Nephron (organoid): ENCODE data around the gene STATH.

Source experiments
- H3K27ac Mint-ChIP-seq, 3 experiments: 2 replicates each; pipeline ENCODE4 v1.8.0; 2020; ENCODE audit warnings: mixed read lengths in 3 of 3, mild to moderate bottlenecking in 2 of 3, moderate library complexity in 1 of 3
- H3K27me3 Mint-ChIP-seq: 2 replicates; pipeline ENCODE4 v1.8.0; 2021; ENCODE audit warnings: low read depth, mild to moderate bottlenecking, moderate library complexity, mixed read lengths
- H3K36me3 Mint-ChIP-seq: 2 replicates; pipeline ENCODE4 v1.8.0; 2020; ENCODE audit warnings: low read depth, mixed read lengths
- H3K4me1 Mint-ChIP-seq: 2 replicates; pipeline ENCODE4 v1.8.0; 2020; ENCODE audit warnings: mixed read lengths
- H3K4me3 Mint-ChIP-seq, 3 experiments: 2 replicates each; pipeline ENCODE4 v1.8.0; 2020; ENCODE audit warnings: mild to moderate bottlenecking in 3 of 3, mixed read lengths in 3 of 3, moderate library complexity in 2 of 3
- H3K9me3 Mint-ChIP-seq: 2 replicates; pipeline ENCODE4 v1.8.0; 2020; ENCODE audit warnings: mixed read lengths
- CTCF ChIP-seq, 3 experiments: fragments of 200-600 bp; sonication (generic); IDR thresholded peaks; one replicate each; pipeline ENCODE4 v1.5.0; 2021; ENCODE audit warnings: antibody characterized with exemption in 3 of 3; ENCODE audit not compliant: unreplicated experiment in 3 of 3

STATH gene

GRCh38 chr4:69977582-69977981 is 18.2 kb upstream of the STATH start:
- peak overlapping the region in 1 of 3 experiments; percentile 39 for H3K27ac Mint-ChIP-seq
- H3K36me3 Mint-ChIP-seq: no peaks in the 10 kb centered on the region
- H3K9me3 Mint-ChIP-seq: no peaks in the 10 kb centered on the region

GRCh38 chr4:69984030-69984443 is 11.7 kb upstream of the STATH start:
- TF ChIP-seq CTCF (IDR thresholded peaks at IDR 0.05; ENCODE audit: unreplicated experiment in 3 of 3): no peak
- Mint-ChIP-seq H3K4me3 (peak overlapping the region in 1 of 3 experiments; percentile 1), H3K27me3 (no peaks in the 10 kb centered on the region), H3K36me3 (no peaks in the 10 kb centered on the region), H3K4me1 (peaks cover 9% of the 10 kb centered on the region), H3K27ac (peak overlapping the region; percentile 67 to 86 (median 86)), H3K9me3 (no peaks in the 10 kb centered on the region)

More at GRCh38 chr4:69977582-69977981, 18.2 kb upstream of the STATH start:
- Mint-ChIP-seq H3K27me3 (no peaks in the 10 kb centered on the region), H3K4me1 (peaks cover 18% of the 10 kb centered on the region), H3K4me3 (no peak overlapping the region)
- TF ChIP-seq CTCF (IDR thresholded peaks at IDR 0.05; ENCODE audit: unreplicated experiment in 3 of 3): no peak

GRCh38 chr4:69986663-69987062 is 9.1 kb upstream of the STATH start:
- no peak overlapping the region for H3K4me3 Mint-ChIP-seq
- H3K9me3 Mint-ChIP-seq: no peaks in the 10 kb centered on the region
- no peaks in the 10 kb centered on the region for H3K27me3 Mint-ChIP-seq
- peaks cover 9% of the 10 kb centered on the region for H3K4me1 Mint-ChIP-seq
- H3K36me3 Mint-ChIP-seq: no peaks in the 10 kb centered on the region
- H3K27ac Mint-ChIP-seq: no peak overlapping the region
- TF ChIP-seq CTCF (IDR thresholded peaks at IDR 0.05; ENCODE audit: unreplicated experiment in 3 of 3): no peak

DNA sequence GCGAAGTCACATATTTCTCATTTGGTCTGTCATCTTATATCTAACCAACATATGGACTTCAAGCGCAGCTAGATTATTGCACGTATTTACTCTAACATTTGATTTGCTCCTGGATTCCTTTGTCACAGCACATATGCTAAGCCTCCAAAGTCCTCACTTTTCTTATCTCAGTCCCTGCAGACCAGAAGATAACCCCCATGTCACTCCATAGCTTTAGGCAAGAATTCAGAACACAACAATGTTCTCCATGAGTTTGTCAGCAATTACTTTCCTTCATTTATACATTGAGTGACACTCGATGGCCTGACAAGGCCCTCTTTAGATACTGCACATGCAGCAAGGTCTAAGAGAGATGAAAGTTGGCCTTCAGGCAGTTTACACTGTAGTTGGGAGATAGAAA is 4.8 kb upstream of the STATH start:
- no peaks in the 10 kb centered on the region for H3K9me3 Mint-ChIP-seq
- H3K4me1 Mint-ChIP-seq: no peaks in the 10 kb centered on the region
- H3K36me3 Mint-ChIP-seq: no peaks in the 10 kb centered on the region
- TF ChIP-seq CTCF (IDR thresholded peaks at IDR 0.05; ENCODE audit: unreplicated experiment in 3 of 3): no peak
- H3K4me3 Mint-ChIP-seq: no peak overlapping the region
- no peak overlapping the region for H3K27ac Mint-ChIP-seq
- no peaks in the 10 kb centered on the region for H3K27me3 Mint-ChIP-seq

DNA sequence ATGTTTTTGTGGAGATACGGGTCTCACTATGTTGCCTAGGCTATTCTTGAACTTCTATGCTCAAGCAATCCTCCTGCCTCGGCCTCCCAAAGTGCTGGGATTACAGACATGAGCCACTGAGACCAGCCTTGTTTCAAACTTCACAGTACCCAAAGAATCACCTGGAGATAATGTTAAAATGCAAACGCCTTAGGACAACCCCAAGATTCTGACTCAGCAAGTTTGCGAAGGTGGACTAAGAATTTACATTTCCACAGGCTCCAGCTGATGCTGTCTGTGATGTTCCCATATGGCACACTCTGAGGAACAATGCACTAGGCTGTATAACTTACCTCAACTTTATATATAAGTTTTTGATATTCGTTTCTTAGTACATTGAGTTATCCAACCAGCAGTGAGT is 984 bp upstream of the STATH start:
- Mint-ChIP-seq H3K9me3 (no peaks in the 10 kb centered on the region), H3K4me3 (no peak overlapping the region), H3K27ac (no peak overlapping the region), H3K36me3 (no peaks in the 10 kb centered on the region), H3K4me1 (no peaks in the 10 kb centered on the region), H3K27me3 (no peaks in the 10 kb centered on the region)
- TF ChIP-seq CTCF (IDR thresholded peaks at IDR 0.05; ENCODE audit: unreplicated experiment in 3 of 3): no peak

- H3K27me3 Mint-ChIP-seq: no peaks in the 10 kb centered on the region
- no peak for TF ChIP-seq CTCF (IDR thresholded peaks at IDR 0.05; ENCODE audit: unreplicated experiment in 3 of 3)
- no peak overlapping the region for H3K4me3 Mint-ChIP-seq
- no peak overlapping the region for H3K27ac Mint-ChIP-seq
- no peaks in the 10 kb centered on the region for H3K36me3 Mint-ChIP-seq
- no peaks in the 10 kb centered on the region for H3K4me1 Mint-ChIP-seq
- H3K9me3 Mint-ChIP-seq: no peaks in the 10 kb centered on the region
Measured at GRCh38 chr4:69999420-69999819, 3.7 kb downstream of the STATH start.
